ENCODE measurements around the gene HTR4.
A peak's percentile ranks its signal among the peaks of the same experiment; 100 is the strongest.
"Not testable (repeated sequence)": the region's sequence is repeated elsewhere in the genome, so short reads cannot be mapped to it uniquely, and the experiment has no call there.

HTR4 gene

GRCh38 chr5:148599187-148599586 lies 55.1 kb downstream of the HTR4 start:
- no peak for DNase-seq

GRCh38 chr5:148595697-148596096 lies 58.6 kb downstream of the HTR4 start:
- no peak for DNase-seq

- DNase-seq: no peak
Measured at GRCh38 chr5:148586796-148587195, 67.5 kb downstream of the HTR4 start.

GRCh38 chr5:148585988-148586387 lies 68.3 kb downstream of the HTR4 start:
- DNase-seq: no peak

- DNase-seq: no peak
Measured at GRCh38 chr5:148584103-148584502, 70.2 kb downstream of the HTR4 start.

GRCh38 chr5:148583421-148583965 lies 70.8 kb downstream of the HTR4 start:
- no peak for DNase-seq

GRCh38 chr5:148574167-148574566 lies 80.2 kb downstream of the HTR4 start:
- DNase-seq: no peak

- no peak for DNase-seq
Measured at GRCh38 chr5:148573374-148573773, 81.0 kb downstream of the HTR4 start.

GRCh38 chr5:148569948-148570347 lies 84.4 kb downstream of the HTR4 start:
- DNase-seq: no peak

GRCh38 chr5:148565148-148565547 lies 89.2 kb downstream of the HTR4 start:
- no peak for DNase-seq

GRCh38 chr5:148563021-148563420 lies 91.3 kb downstream of the HTR4 start:
- DNase-seq: no peak

GRCh38 chr5:148561801-148562311 lies 92.5 kb downstream of the HTR4 start:
- DNase-seq: no peak

GRCh38 chr5:148559461-148559860 lies 94.9 kb downstream of the HTR4 start:
- DNase-seq: no peak

- no peak for DNase-seq
Measured at GRCh38 chr5:148558892-148559291, 95.4 kb downstream of the HTR4 start.

GRCh38 chr5:148556835-148557234 lies 97.5 kb downstream of the HTR4 start:
- no peak for DNase-seq

- DNase-seq: no peak
Measured at GRCh38 chr5:148554621-148555020, 99.7 kb downstream of the HTR4 start.

- no peak for DNase-seq
Measured at GRCh38 chr5:148543727-148544126, 110.6 kb downstream of the HTR4 start.

- peak; percentile 5 for DNase-seq
Measured at GRCh38 chr5:148542812-148543211, 111.5 kb downstream of the HTR4 start.

GRCh38 chr5:148541054-148541835 lies 113.1 kb downstream of the HTR4 start:
- no peak for DNase-seq

GRCh38 chr5:148540647-148541046 lies 113.7 kb downstream of the HTR4 start:
- DNase-seq: no peak

GRCh38 chr5:148539851-148540250 lies 114.5 kb downstream of the HTR4 start:
- DNase-seq: no peak

GRCh38 chr5:148535190-148535589 lies 119.1 kb downstream of the HTR4 start:
- DNase-seq: no peak

GRCh38 chr5:148532969-148533670 lies 121.2 kb downstream of the HTR4 start:
- no peak for DNase-seq

- DNase-seq: not testable (repeated sequence)
Measured at GRCh38 chr5:148529450-148529849, 124.9 kb downstream of the HTR4 start.

Measured in fibroblast of skin of back (primary cell).